ENCODE results near the gene KRTAP1-5.
"Not testable (repeated sequence)": the region's sequence is repeated elsewhere in the genome, so short reads cannot be mapped to it uniquely, and the experiment has no call there.

- TF ChIP-seq CTCF (IDR thresholded peaks at IDR 0.05); EZH2 (IDR thresholded peaks at IDR 0.05; ENCODE audit: borderline replicate concordance, insufficient read depth, low read depth, low read length, poor library complexity, severe bottlenecking): not testable (repeated sequence)
These were observed 28.1 kb upstream of the KRTAP1-5 start, which contains the start of gene KRTAP2-2 for GRCh38 chr17:41055130-41055529.

Data from B cell (primary cell).